ENCODE results near the gene TMEM163. TPM values are rescaled to one million over a fixed set of nuclear protein-coding genes. Genes with fewer than 3 reads are reported as not detected.

TMEM163 gene
- total RNA-seq, 2 donors from 2014 or later: 0.12 TPM

Other genes with a start within 250 kb of the TMEM163 start
- gene ACMSD, start 119.6 kb upstream of the TMEM163 start, total RNA-seq: not detected
- gene CCNT2, start 199.8 kb upstream of the TMEM163 start, total RNA-seq: 10 to 100 TPM; 37.8 to 44.0 TPM

All from activated T-cell treated with anti-CD3 and anti-CD28 coated beads, Interleukin-2, amount 50 U/mL, for 72 hours (primary cell).